IPS DF 4.7 (cell line): ENCODE results near the gene METTL24.

Experiments used
- DNase-seq: peaks from one replicate; pipeline ENCODE4 v3.0.0-alpha.2; 2013; ENCODE audit warnings: low spot score; ENCODE audit errors: extremely low read depth

METTL24 gene

GRCh38 chr6:110201151-110201884 is 156.8 kb downstream of the METTL24 start:
- no peak for DNase-seq

DNA sequence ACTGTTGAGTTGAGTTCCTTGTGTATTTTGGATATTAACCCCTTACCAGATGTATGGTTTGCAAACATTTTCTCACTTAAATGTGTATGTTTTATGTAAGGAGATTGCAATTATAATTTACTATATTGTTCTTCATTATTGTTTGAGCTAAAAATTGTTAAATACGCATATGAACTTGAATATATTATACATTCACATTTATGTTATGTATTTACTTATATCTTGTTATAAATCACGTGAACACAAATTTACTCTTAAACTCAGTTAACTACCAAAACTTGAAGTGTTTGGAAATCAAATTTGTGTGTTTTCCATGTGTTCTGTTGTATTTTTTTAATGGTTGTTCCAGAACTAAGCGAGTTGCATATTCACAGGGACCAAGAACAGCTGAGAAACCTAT is 159.6 kb downstream of the METTL24 start:
- no peak for DNase-seq

- DNase-seq = no peak
These were observed 161.3 kb downstream of the METTL24 start for GRCh38 chr6:110196874-110197273.

DNA sequence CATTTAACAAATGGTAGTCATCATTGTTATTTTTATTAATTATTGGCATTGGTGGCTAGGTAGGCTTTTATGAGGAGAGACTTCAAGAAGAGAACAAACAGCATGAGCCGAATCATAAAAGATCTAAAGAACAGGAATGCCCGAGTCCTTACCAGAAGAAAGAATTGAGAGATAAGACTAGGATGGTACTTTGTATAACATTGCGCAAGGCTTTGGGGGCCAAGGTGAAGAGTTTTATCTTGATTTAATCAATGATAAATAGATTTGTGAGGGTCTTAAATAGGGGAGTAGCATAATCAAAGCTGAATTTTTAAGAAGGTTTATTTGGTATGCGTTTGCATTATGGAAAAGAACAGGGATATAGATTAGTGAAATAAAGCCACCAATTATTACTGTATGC is 162.5 kb downstream of the METTL24 start:
- DNase-seq = no peak
